ENCODE measurements around the gene EED. TPM values are rescaled to one million over a fixed set of nuclear protein-coding genes. Genes with fewer than 3 reads are reported as not detected.

EED gene
- total RNA-seq, 1 experiment from 2014 or later = 68.3 TPM

- ChIA-PET CTCF (interaction anchor here (0.6 kb wide), 1 partner anchor 10 kb away, joined by 3 read pairs; no protein-coding TSS in a partner anchor), POLR2A (no interaction called here)
- Histone ChIP-seq H3K4me1 (no peaks in the 10 kb centered on the region), H3K36me3 (ENCODE audit: control insufficient read depth, insufficient read depth, low read length) (peaks cover 3% of the 10 kb centered on the region), H3K27me3 (replicated peaks; ENCODE audit: control insufficient read depth, insufficient read depth, low read length) (no peaks in the 10 kb centered on the region), H3K4me3 (ENCODE audit: low read depth, low read length) (no peak overlapping the region), H3K9me3 (no peaks in the 10 kb centered on the region)
- H3K27me3 Mint-ChIP-seq (ENCODE audit: insufficient read depth, unreplicated experiment) = no peaks in the 10 kb centered on the region
- no TSS peak for BruUV-seq (replicated peaks)
- H3K36me3 Mint-ChIP-seq (ENCODE audit: insufficient read depth, unreplicated experiment) = peaks cover 69% of the 10 kb centered on the region
- H3K4me3 Mint-ChIP-seq (ENCODE audit: unreplicated experiment) = no peak overlapping the region
- H3K27ac Mint-ChIP-seq (ENCODE audit: unreplicated experiment) = no peak overlapping the region
- intact Hi-C loops (cut with micrococcal nuclease; ENCODE audit: unreplicated experiment) = no loop called here
- no peak for TF ChIP-seq CTCF (IDR thresholded peaks at IDR 0.05; ENCODE audit: insufficient read depth in 1 of 2, low read depth in 1 of 2, low read length in 1 of 2, severe bottlenecking in 1 of 2, unreplicated experiment in 1 of 2)
- no peaks in the 10 kb centered on the region for H3K4me1 Mint-ChIP-seq (ENCODE audit: low read depth, unreplicated experiment)
- no peak for DNase-seq
- no peaks in the 10 kb centered on the region for H3K9me3 Mint-ChIP-seq (ENCODE audit: unreplicated experiment)
Measured at GRCh38 chr11:86265194-86265593, 20.6 kb downstream of the EED start.

GRCh38 chr11:86269645-86270044 is 25.1 kb downstream of the EED start:
- no peaks in the 10 kb centered on the region for H3K27me3 Mint-ChIP-seq (ENCODE audit: insufficient read depth, unreplicated experiment)
- no peak for DNase-seq
- H3K27ac Mint-ChIP-seq (ENCODE audit: unreplicated experiment) = no peak overlapping the region
- no peaks in the 10 kb centered on the region for H3K9me3 ChIP-seq
- BruUV-seq (replicated peaks) = no TSS peak
- TF ChIP-seq CTCF (IDR thresholded peaks at IDR 0.05; ENCODE audit: insufficient read depth in 1 of 2, low read depth in 1 of 2, low read length in 1 of 2, severe bottlenecking in 1 of 2, unreplicated experiment in 1 of 2) = no peak
- H3K4me1 Mint-ChIP-seq (ENCODE audit: low read depth, unreplicated experiment) = peaks cover 4% of the 10 kb centered on the region
- H3K4me3 Mint-ChIP-seq (ENCODE audit: unreplicated experiment) = no peak overlapping the region
- no peak overlapping the region for H3K4me3 ChIP-seq (ENCODE audit: low read depth, low read length)
- H3K9me3 Mint-ChIP-seq (ENCODE audit: unreplicated experiment) = no peaks in the 10 kb centered on the region
- no peaks in the 10 kb centered on the region for H3K27me3 ChIP-seq (replicated peaks; ENCODE audit: control insufficient read depth, insufficient read depth, low read length)
- H3K36me3 ChIP-seq (ENCODE audit: control insufficient read depth, insufficient read depth, low read length) = no peaks in the 10 kb centered on the region
- CTCF ChIA-PET = no interaction called here
- H3K36me3 Mint-ChIP-seq (ENCODE audit: insufficient read depth, unreplicated experiment) = peaks cover 75% of the 10 kb centered on the region
- POLR2A ChIA-PET = no interaction called here
- H3K4me1 ChIP-seq = no peaks in the 10 kb centered on the region
- intact Hi-C loops (cut with micrococcal nuclease; ENCODE audit: unreplicated experiment) = no loop called here

GRCh38 chr11:86274503-86274902 is 29.9 kb downstream of the EED start:
- H3K27me3 ChIP-seq (replicated peaks; ENCODE audit: control insufficient read depth, insufficient read depth, low read length) = no peaks in the 10 kb centered on the region
- H3K36me3 ChIP-seq (ENCODE audit: control insufficient read depth, insufficient read depth, low read length) = no peaks in the 10 kb centered on the region
- no peak overlapping the region for H3K4me3 ChIP-seq (ENCODE audit: low read depth, low read length)
- ChIA-PET POLR2A (no interaction called here), CTCF (interaction anchor here (0.6 kb wide), 1 partner anchor 116 kb away, joined by 3 read pairs; no protein-coding TSS in a partner anchor)
- Mint-ChIP-seq H3K9me3 (ENCODE audit: unreplicated experiment) (no peaks in the 10 kb centered on the region), H3K36me3 (ENCODE audit: insufficient read depth, unreplicated experiment) (peaks cover 91% of the 10 kb centered on the region), H3K4me3 (ENCODE audit: unreplicated experiment) (no peak overlapping the region), H3K27me3 (ENCODE audit: insufficient read depth, unreplicated experiment) (no peaks in the 10 kb centered on the region), H3K27ac (ENCODE audit: unreplicated experiment) (no peak overlapping the region), H3K4me1 (ENCODE audit: low read depth, unreplicated experiment) (peaks cover 10% of the 10 kb centered on the region)
- no peaks in the 10 kb centered on the region for H3K9me3 ChIP-seq
- peak; percentile 46 to 54 for TF ChIP-seq CTCF (IDR thresholded peaks at IDR 0.05; ENCODE audit: insufficient read depth in 1 of 2, low read depth in 1 of 2, low read length in 1 of 2, severe bottlenecking in 1 of 2, unreplicated experiment in 1 of 2)
- no peaks in the 10 kb centered on the region for H3K4me1 ChIP-seq
- peak in 1 of 2 experiments; percentile 57 for DNase-seq
- intact Hi-C loops (cut with micrococcal nuclease; ENCODE audit: unreplicated experiment) = loop anchor here (1.0 kb wide), 1 partner anchor 29 kb away; no protein-coding TSS in a partner anchor
- BruUV-seq (replicated peaks) = no TSS peak
